ENCODE results near the gene MTERF1.
"Not testable (repeated sequence)": the region's sequence is repeated elsewhere in the genome, so short reads cannot be mapped to it uniquely, and the experiment has no call there.

MTERF1 gene

GRCh38 chr7:91883676-91884362 lies 3.3 kb upstream of the MTERF1 start:
- DNase-seq = no peak

GRCh38 chr7:91880016-91880412 lies 488 bp downstream of the MTERF1 start:
- DNase-seq = peak in 2 of 4 experiments; percentile 2 to 3

GRCh38 chr7:91876391-91877133 lies 3.9 kb downstream of the MTERF1 start:
- no peak for DNase-seq

GRCh38 chr7:91875851-91876250 lies 4.7 kb downstream of the MTERF1 start:
- peak in 2 of 4 experiments; percentile 17 to 30 for DNase-seq

GRCh38 chr7:91872928-91873327 lies 7.6 kb downstream of the MTERF1 start:
- DNase-seq = no peak

GRCh38 chr7:91872069-91872468 lies 8.4 kb downstream of the MTERF1 start:
- no peak for DNase-seq

- DNase-seq = no peak
These were observed 10.8 kb downstream of the MTERF1 start for GRCh38 chr7:91869661-91870060.

GRCh38 chr7:91866599-91867148 lies 13.8 kb downstream of the MTERF1 start:
- DNase-seq = no peak

GRCh38 chr7:91865511-91865910 lies 15.0 kb downstream of the MTERF1 start:
- no peak for DNase-seq

GRCh38 chr7:91864604-91865003 lies 15.9 kb downstream of the MTERF1 start:
- not testable (repeated sequence) for DNase-seq

- DNase-seq = no peak
These were observed 16.4 kb downstream of the MTERF1 start for GRCh38 chr7:91864070-91864469.

- peak; percentile 13 to 66 (median 52) for DNase-seq
These were observed 28.2 kb downstream of the MTERF1 start for GRCh38 chr7:91852263-91852741.

- DNase-seq = no peak
These were observed 30.0 kb downstream of the MTERF1 start for GRCh38 chr7:91850455-91850854.

- peak; percentile 54 to 81 (median 76) for DNase-seq
These were observed 32.5 kb downstream of the MTERF1 start for GRCh38 chr7:91847876-91848588.

- DNase-seq = no peak
These were observed 33.3 kb downstream of the MTERF1 start for GRCh38 chr7:91847231-91847630.

GRCh38 chr7:91846436-91846835 lies 34.1 kb downstream of the MTERF1 start:
- DNase-seq = no peak

- DNase-seq = no peak
These were observed 36.7 kb downstream of the MTERF1 start for GRCh38 chr7:91843831-91844230.

- DNase-seq = no peak
These were observed 42.1 kb downstream of the MTERF1 start for GRCh38 chr7:91838439-91838838.

GRCh38 chr7:91837397-91838070 lies 43.0 kb downstream of the MTERF1 start:
- no peak for DNase-seq

GRCh38 chr7:91835826-91836368 lies 44.6 kb downstream of the MTERF1 start:
- DNase-seq = peak in 2 of 4 experiments; percentile 2 to 32

- no peak for DNase-seq
These were observed 45.2 kb downstream of the MTERF1 start for GRCh38 chr7:91835091-91835825.

All from suppressor macrophage (primary cell).